K562 (cell line): ENCODE measurements around the gene POLD2. TPM values are rescaled to one million over a fixed set of nuclear protein-coding genes. Genes with fewer than 3 reads are reported as not detected.
A peak's percentile ranks its signal among the peaks of the same experiment; 100 is the strongest.

Experiments used
- BHLHE40 ChIP-seq: IDR thresholded peaks from 2 replicates; pipeline ENCODE4 v1.6.1; 2011; ENCODE audit warnings: low read length, improper control_type of control experiment
- CREM ChIP-seq: IDR thresholded peaks from 2 replicates; pipeline ENCODE4 v1.6.1; 2014; ENCODE audit warnings: antibody characterized with exemption, low read depth
- ELF4 ChIP-seq: fragments of 450-650 bp; formaldehyde crosslinking; IDR thresholded peaks from 2 replicates; pipeline ENCODE4 v1.4.0; 2022; ENCODE audit warnings: missing genetic modification characterization
- FOXK2 ChIP-seq, 2 experiments: fragments of 450-650 bp; IDR thresholded peaks in 1 of 2; conservative IDR thresholded peaks in 1 of 2; 2 replicates each; pipeline ENCODE4 v1.6.1; 2016; ENCODE audit warnings: low read depth in 2 of 2, mild to moderate bottlenecking in 1 of 2
- HNRNPUL1 ChIP-seq: fragments of 200-400 bp; formaldehyde crosslinking; IDR thresholded peaks from 2 replicates; pipeline ENCODE4 v1.6.1; 2017; ENCODE audit warnings: low read length
- LARP7 ChIP-seq: fragments of 450-650 bp; IDR thresholded peaks from 2 replicates; pipeline ENCODE4 v1.6.1; 2016
- MAFK ChIP-seq: IDR thresholded peaks from 2 replicates; pipeline ENCODE4 v1.6.1; 2011; ENCODE audit warnings: low read length, improper control_type of control experiment
- PCBP2 ChIP-seq: fragments of 200-400 bp; formaldehyde crosslinking; IDR thresholded peaks from 2 replicates; pipeline ENCODE4 v1.6.1; 2018; ENCODE audit warnings: low read length, low read depth, mild to moderate bottlenecking, moderate library complexity; ENCODE audit not compliant: poor library complexity, severe bottlenecking
- PHF8 ChIP-seq: fragments of 200-600 bp; sonication (generic); IDR thresholded peaks from 2 replicates; pipeline ENCODE4 v1.6.1; 2012; ENCODE audit warnings: mixed run types, mild to moderate bottlenecking, inconsistent platforms, low read length, moderate library complexity, borderline replicate concordance
- POLR2A ChIP-seq: fragments of 450-650 bp; conservative IDR thresholded peaks from 2 replicates; pipeline ENCODE4 v1.6.1; 2016
- POLR2AphosphoS2 ChIP-seq: IDR thresholded peaks from 2 replicates; pipeline ENCODE4 v1.6.1; 2012; ENCODE audit warnings: low read length, improper control_type of control experiment
- POLR2AphosphoS5 ChIP-seq: IDR thresholded peaks from 2 replicates; pipeline ENCODE4 v1.6.1; 2011; ENCODE audit warnings: mild to moderate bottlenecking, low read depth, low read length, moderate library complexity; ENCODE audit not compliant: control insufficient read depth, insufficient read depth
- SMARCA4 ChIP-seq: fragments of 450-650 bp; IDR thresholded peaks from 2 replicates; pipeline ENCODE4 v1.6.1; 2016
- SPI1 ChIP-seq: IDR thresholded peaks from 2 replicates; pipeline ENCODE4 v1.6.1; 2011; ENCODE audit warnings: low read depth, low read length, control low read depth, borderline replicate concordance
- TBP ChIP-seq: optimal IDR thresholded peaks from 2 replicates; pipeline ENCODE3; 2011; ENCODE audit warnings: low read depth, low read length, improper control_type of control experiment
- TOE1 ChIP-seq, 2 experiments: fragments of 450-650 bp in 1 of 2; sonication (generic) in 1 of 2; formaldehyde crosslinking in 1 of 2; IDR thresholded peaks; 2 replicates each; pipeline versions ENCODE4 v1.7.1 to v1.8.0; 2016 to 2022; ENCODE audit warnings: borderline replicate concordance in 2 of 2, mild to moderate bottlenecking in 2 of 2, antibody characterized with exemption in 1 of 2, inconsistent platforms in 1 of 2, low read depth in 1 of 2, missing genetic modification reagents in 1 of 2, moderate library complexity in 1 of 2
- YBX1 ChIP-seq: fragments of 450-650 bp; IDR thresholded peaks from 2 replicates; pipeline ENCODE4 v1.7.1; 2016; ENCODE audit warnings: mild to moderate bottlenecking
- ZBED1 ChIP-seq: IDR thresholded peaks from 2 replicates; pipeline ENCODE4 v1.6.1; 2014
- ZBTB1 ChIP-seq: sonication (generic); formaldehyde crosslinking; IDR thresholded peaks from 2 replicates; pipeline ENCODE4 v1.8.1; 2023; ENCODE audit warnings: missing genetic modification reagents, low read depth, mild to moderate bottlenecking, borderline replicate concordance
- ZBTB8A ChIP-seq: fragments of 450-650 bp; IDR thresholded peaks from 2 replicates; pipeline ENCODE4 v1.6.1; 2018; ENCODE audit warnings: mild to moderate bottlenecking, moderate library complexity; ENCODE audit not compliant: partially characterized antibody
- ZC3H8 ChIP-seq: fragments of 450-650 bp; IDR thresholded peaks from 2 replicates; pipeline ENCODE4 v1.6.1; 2017
- ZFPM2 ChIP-seq: fragments of 250-450 bp; sonication (Bioruptor Pico); IDR thresholded peaks from 2 replicates; pipeline ENCODE4 v1.5.1; 2022; ENCODE audit warnings: mild to moderate bottlenecking
- ZHX1 ChIP-seq: fragments of 150-350 bp; conservative IDR thresholded peaks from 2 replicates; pipeline ENCODE4 v1.6.1; 2014; ENCODE audit warnings: low read length
- ZKSCAN8 ChIP-seq: fragments of 200-800 bp; sonication (Bioruptor generic); IDR thresholded peaks from 2 replicates; pipeline ENCODE4 v1.6.1; 2016; ENCODE audit warnings: missing genetic modification characterization, missing compliant biosample characterization
- ZNF212 ChIP-seq: fragments of 450-650 bp; formaldehyde crosslinking; IDR thresholded peaks from 2 replicates; pipeline ENCODE4 v1.4.0; 2020; ENCODE audit warnings: mild to moderate bottlenecking
- ZNF431 ChIP-seq: sonication (generic); formaldehyde crosslinking; IDR thresholded peaks from 2 replicates; pipeline ENCODE4 v1.8.0; 2022; ENCODE audit warnings: mild to moderate bottlenecking, missing genetic modification reagents
- ZNF507 ChIP-seq: conservative IDR thresholded peaks from 2 replicates; pipeline ENCODE4 v1.6.1; 2017; ENCODE audit warnings: missing genetic modification characterization, missing compliant biosample characterization
- ZNF512 ChIP-seq: IDR thresholded peaks from 2 replicates; pipeline ENCODE4 v1.6.1; 2016; ENCODE audit warnings: missing genetic modification characterization, missing compliant biosample characterization
- polyA plus RNA-seq, 8 experiments: library from polyadenylated mRNA; depleted of rRNA in 4 of 8; stranded (reverse) in 5 of 8; unstranded in 3 of 8; fragments of >200 nt; fragmentation: Nextera tagmentation in 2 of 8; fragmentation: Illumina TruSeq in 1 of 8; extraction: Ambion mirVana in 2 of 8; extraction: Trizol in 1 of 8; gene quantifications; 2 replicates each; pipeline versions ENCODE4 v1.2.1 to v1.2.3, GENCODE V29; 2011 to 2014; ENCODE audit warnings: inconsistent platforms in 1 of 8, missing spikeins in 1 of 8
- total RNA-seq, 7 experiments: library from RNA; depleted of rRNA in 6 of 7; stranded (reverse); fragments of >200 nt in 6 of 7; fragmentation: Illumina TruSeq in 2 of 7; extraction: Trizol in 2 of 7; gene quantifications; 2 replicates each; pipeline versions ENCODE4 v1.2.1 to v1.2.3, GENCODE V29; 2011 to 2021; ENCODE audit warnings: low replicate concordance in 1 of 7

POLD2 gene
- total and polyA plus RNA-seq, 9 of the 15 experiments (the other 6 are each of a cell fraction or from before 2014, with no cell fraction given): 29.7 to 259 (median 225) TPM

- TF ChIP-seq MAFK: no peak
- TF ChIP-seq LARP7: no peak
- no peak for TF ChIP-seq SPI1
- peak; percentile 94 for TF ChIP-seq PHF8
- TF ChIP-seq POLR2AphosphoS5: peak; percentile 55
- no peak for TF ChIP-seq ZNF431 (CRISPR knock-in tag)
- TF ChIP-seq ZBED1: no peak
- no peak for TF ChIP-seq HNRNPUL1
- TF ChIP-seq TBP: peak; percentile 67
- TF ChIP-seq ZNF507 (tag): no peak
- TF ChIP-seq PCBP2: no peak
- TF ChIP-seq TOE1 (IDR thresholded peaks at IDR 0.05; ENCODE audit: borderline replicate concordance): no peak
- TF ChIP-seq TOE1 (CRISPR knock-in tag; IDR thresholded peaks at IDR 0.05; ENCODE audit: borderline replicate concordance, low read depth): no peak
- TF ChIP-seq ZC3H8: no peak
- TF ChIP-seq ELF4 (CRISPR knock-in tag): no peak
- no peak for TF ChIP-seq POLR2AphosphoS2
- peak; percentile 87 for TF ChIP-seq ZBTB1
- TF ChIP-seq SMARCA4: no peak
- no peak for TF ChIP-seq ZHX1
- peak; percentile 76 for TF ChIP-seq BHLHE40
- peak; percentile 84 for TF ChIP-seq POLR2A
- TF ChIP-seq CREM: peak; percentile 91
- no peak for TF ChIP-seq YBX1
- no peak for TF ChIP-seq FOXK2 (conservative IDR thresholded peaks at IDR 0.05 in 1 of 2, IDR thresholded peaks at IDR 0.05 in 1 of 2; ENCODE audit: low read depth in 2 of 2)
- TF ChIP-seq ZBTB8A: no peak
- TF ChIP-seq ZNF512 (tag): no peak
- no peak for TF ChIP-seq ZNF212
- TF ChIP-seq ZKSCAN8: no peak
- TF ChIP-seq ZFPM2 (CRISPR knock-in tag): no peak
Observed at GRCh38 chr7:44123190-44124003, at the start of gene POLD2 (continued).
